Neuronal stem cell (in vitro differentiated cells): ENCODE measurements around the gene TMEM131L.

Experiments used
- DNase-seq: peaks from one replicate; pipeline ENCODE4 v3.0.0-alpha.2; 2013; ENCODE audit warnings: low spot score
- H2AFZ ChIP-seq: one replicate; pipeline ENCODE4 v1.6.1; 2013; ENCODE audit warnings: mild to moderate bottlenecking, low read length, inconsistent platforms
- H2AK5ac ChIP-seq: 2 replicates; pipeline ENCODE4 v1.6.1; 2013; ENCODE audit warnings: low read depth, mild to moderate bottlenecking, inconsistent platforms, low read length, moderate library complexity, mixed read lengths
- H2BK120ac ChIP-seq: 2 replicates; pipeline ENCODE4 v1.6.1; 2013; ENCODE audit warnings: low read depth, mild to moderate bottlenecking, inconsistent platforms, low read length, moderate library complexity, mixed read lengths
- H2BK12ac ChIP-seq: one replicate; pipeline ENCODE4 v1.6.1; 2013; ENCODE audit warnings: low read length, inconsistent platforms
- H2BK15ac ChIP-seq: 2 replicates; pipeline ENCODE4 v1.6.1; 2013; ENCODE audit warnings: mild to moderate bottlenecking, low read length, inconsistent platforms, mixed read lengths
- H2BK5ac ChIP-seq: one replicate; pipeline ENCODE4 v1.6.1; 2013; ENCODE audit warnings: inconsistent platforms, mild to moderate bottlenecking, low read length, moderate library complexity
- H3K14ac ChIP-seq: one replicate; pipeline ENCODE4 v1.6.1; 2013; ENCODE audit warnings: low read length, inconsistent platforms
- H3K18ac ChIP-seq: 2 replicates; pipeline ENCODE4 v1.6.1; 2013; ENCODE audit warnings: low read length, inconsistent platforms
- H3K23ac ChIP-seq: 2 replicates; pipeline ENCODE4 v1.6.1; 2013; ENCODE audit warnings: low read depth, mild to moderate bottlenecking, mixed read lengths, low read length, inconsistent platforms; ENCODE audit not compliant: poor library complexity
- H3K27ac ChIP-seq: replicated peaks from 3 replicates; pipeline ENCODE4 v1.5.1; 2013; ENCODE audit warnings: low read length, inconsistent platforms
- H3K27me3 ChIP-seq, 3 experiments: 2 replicates each; pipeline ENCODE4 v1.6.1; 2013; ENCODE audit warnings: low read length in 3 of 3, mild to moderate bottlenecking in 2 of 3, inconsistent platforms in 1 of 3, low read depth in 1 of 3, mixed read lengths in 1 of 3, moderate library complexity in 1 of 3; ENCODE audit not compliant: control insufficient read depth in 3 of 3, insufficient read depth in 3 of 3
- H3K36me3 ChIP-seq, 2 donors: replicated peaks in 1 of 2; 2 replicates each; pipeline ENCODE4 v1.6.1; 2013; ENCODE audit warnings: low read length in 2 of 2; ENCODE audit not compliant: control insufficient read depth in 2 of 2, insufficient read depth in 2 of 2
- H3K4ac ChIP-seq: 2 replicates; pipeline ENCODE4 v1.6.1; 2013; ENCODE audit warnings: inconsistent platforms, mild to moderate bottlenecking, low read length, moderate library complexity
- H3K4me1 ChIP-seq, 2 donors: 1 replicate in 1 of 2; 2 replicates in 1 of 2; pipeline ENCODE4 v1.6.1; 2013; ENCODE audit warnings: low read length in 2 of 2, low read depth in 1 of 2; ENCODE audit not compliant: control insufficient read depth in 2 of 2, insufficient read depth in 1 of 2
- H3K4me2 ChIP-seq: one replicate; pipeline ENCODE4 v1.6.1; 2013; ENCODE audit warnings: mild to moderate bottlenecking, low read length, inconsistent platforms; ENCODE audit not compliant: insufficient read depth, poor library complexity, severe bottlenecking
- H3K4me3 ChIP-seq, 2 donors: 2 replicates each; pipeline ENCODE4 v1.5.1; 2013; ENCODE audit warnings: low read length in 2 of 2, mild to moderate bottlenecking in 2 of 2, inconsistent platforms in 1 of 2, moderate library complexity in 1 of 2
- H3K79me1 ChIP-seq: one replicate; pipeline ENCODE4 v1.6.1; 2013; ENCODE audit warnings: low read depth, mild to moderate bottlenecking, inconsistent platforms, low read length, moderate library complexity
- H3K9ac ChIP-seq: one replicate; pipeline ENCODE4 v1.6.1; 2013; ENCODE audit warnings: mild to moderate bottlenecking, low read depth, low read length, inconsistent platforms; ENCODE audit not compliant: poor library complexity
- H3K9me3 ChIP-seq, 2 donors: replicated peaks in 1 of 2; 2 replicates each; pipeline versions ENCODE3 to v1.6.1; 2013; ENCODE audit warnings: low read length in 2 of 2, mild to moderate bottlenecking in 2 of 2, inconsistent platforms in 1 of 2, low read depth in 1 of 2, mixed read lengths in 1 of 2, moderate library complexity in 1 of 2; ENCODE audit not compliant: control insufficient read depth in 2 of 2, insufficient read depth in 1 of 2
- H4K8ac ChIP-seq: one replicate; pipeline ENCODE4 v1.6.1; 2013; ENCODE audit warnings: low read depth, mild to moderate bottlenecking, inconsistent platforms, low read length, moderate library complexity
- H4K91ac ChIP-seq: one replicate; pipeline ENCODE4 v1.6.1; 2013; ENCODE audit warnings: low read length, low read depth, mild to moderate bottlenecking, inconsistent platforms; ENCODE audit not compliant: poor library complexity
- WGBS, 2 donors: extraction: QIAGEN DNeasy Blood & Tissue Kit; methylation state at CpG; one replicate each; pipeline ENCODE4 v1.1.7; 2013; ENCODE audit warnings: missing lambda C conversion rate in 2 of 2, mixed read lengths in 1 of 2; ENCODE audit not compliant: insufficient read length in 2 of 2, insufficient replicate concordance in 1 of 2; ENCODE audit errors: extremely low coverage in 2 of 2; 5-methylcytosine and 5-hydroxymethylcytosine counted together

Gene TMEM131L

DNA sequence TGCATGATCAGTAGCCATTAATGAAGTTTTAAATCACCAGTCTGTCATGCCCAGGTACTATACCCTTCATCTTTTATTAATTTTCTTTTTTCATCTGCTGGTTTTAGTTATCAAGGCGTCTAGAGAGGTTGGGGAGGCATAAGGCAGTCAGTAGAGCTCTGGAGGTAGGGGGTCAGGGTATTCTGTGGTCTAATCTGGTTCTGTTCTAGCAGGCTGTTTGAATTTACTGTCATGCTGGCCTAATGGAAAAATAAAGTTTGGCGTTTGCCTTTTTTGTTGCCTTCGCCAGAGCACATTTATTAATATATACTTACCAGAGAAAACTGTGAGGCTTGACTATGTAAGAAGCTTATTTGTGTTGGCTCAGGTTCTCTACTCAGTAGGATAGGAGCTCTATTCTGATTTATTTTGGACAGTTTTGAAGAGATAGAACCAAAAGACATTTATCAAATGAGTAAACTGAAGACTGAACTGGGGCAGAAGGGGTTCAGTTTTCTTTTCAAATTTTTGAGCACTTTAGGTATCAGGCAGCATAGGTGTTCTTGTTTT lies 46.9 kb downstream of the TMEM131L start:
- Histone ChIP-seq H3K27me3 (no peaks in the 10 kb centered on the region), H2BK120ac (no peak overlapping the region), H2BK15ac (no peak overlapping the region), H3K27ac (no peak overlapping the region), H3K23ac (no peak overlapping the region), H2AFZ (no peak overlapping the region), H3K79me1 (no peaks in the 10 kb centered on the region), H2BK5ac (no peak overlapping the region), H3K9ac (no peak overlapping the region), H2AK5ac (no peak overlapping the region), H3K4ac (no peak overlapping the region), H3K9me3 (peaks cover 0 to 6% of the 10 kb centered on the region in 2 donors), H4K91ac (no peak overlapping the region), H3K4me2 (no peak overlapping the region), H3K4me3 (no peak overlapping the region), H4K8ac (no peak overlapping the region), H3K4me1 (peaks cover 0 to under 1% of the 10 kb centered on the region in 2 donors), H3K18ac (no peak overlapping the region), H3K14ac (no peak overlapping the region), H2BK12ac (no peak overlapping the region), H3K36me3 (peaks cover 0 to 8% of the 10 kb centered on the region in 2 donors)
- no peak for DNase-seq
- WGBS, 2 donors: no CpG with 5 or more reads among the region's 3 CpGs

GRCh38 chr4:153513596-153513995 lies 47.4 kb downstream of the TMEM131L start:
- Histone ChIP-seq H3K4ac (no peak overlapping the region), H3K27me3 (no peaks in the 10 kb centered on the region), H3K79me1 (no peaks in the 10 kb centered on the region), H3K4me3 (no peak overlapping the region), H3K18ac (no peak overlapping the region), H3K27ac (no peak overlapping the region), H2AK5ac (no peak overlapping the region), H2BK5ac (no peak overlapping the region), H3K9ac (no peak overlapping the region), H3K36me3 (peaks cover 0 to 8% of the 10 kb centered on the region in 2 donors), H3K14ac (no peak overlapping the region), H2AFZ (no peak overlapping the region), H2BK120ac (no peak overlapping the region), H3K23ac (no peak overlapping the region), H2BK12ac (no peak overlapping the region), H4K91ac (no peak overlapping the region), H3K9me3 (peaks cover 0 to 6% of the 10 kb centered on the region in 2 donors), H4K8ac (no peak overlapping the region), H3K4me1 (peaks cover 0 to 1% of the 10 kb centered on the region in 2 donors), H2BK15ac (no peak overlapping the region), H3K4me2 (no peak overlapping the region)
- DNase-seq: no peak
- no CpG with 5 or more reads among the region's 1 CpG for WGBS, 2 donors

DNA sequence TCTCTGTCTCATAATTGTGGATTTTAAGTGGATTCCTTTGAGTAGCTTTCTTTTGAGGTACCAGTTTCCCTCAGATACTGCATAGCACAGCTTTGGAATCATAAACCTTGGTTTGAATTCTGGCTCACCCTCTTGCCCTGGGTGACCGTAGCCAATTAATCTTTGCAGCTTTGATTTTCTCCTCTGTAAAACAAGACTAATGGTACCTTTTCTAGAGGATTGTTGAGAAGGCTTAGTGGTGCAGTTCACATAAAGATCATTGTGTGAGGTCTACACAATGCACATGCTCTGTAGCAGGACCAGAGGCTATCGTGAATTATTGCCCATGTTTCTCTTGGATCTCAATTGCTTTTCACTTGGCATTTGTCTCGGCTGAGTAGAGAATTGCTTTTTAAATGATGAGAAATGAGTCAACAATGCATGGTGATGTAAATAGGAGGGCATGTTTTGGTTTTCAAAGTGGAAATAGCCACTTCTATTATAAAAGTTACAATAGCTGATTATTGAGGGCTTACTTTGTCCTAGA lies 47.9 kb downstream of the TMEM131L start:
- Histone ChIP-seq H2BK15ac (no peak overlapping the region), H2AFZ (no peak overlapping the region), H3K4ac (no peak overlapping the region), H3K4me2 (no peak overlapping the region), H2BK120ac (no peak overlapping the region), H3K9me3 (peaks cover 0 to 6% of the 10 kb centered on the region in 2 donors), H3K79me1 (no peaks in the 10 kb centered on the region), H3K18ac (no peak overlapping the region), H3K27ac (no peak overlapping the region), H2BK12ac (no peak overlapping the region), H2BK5ac (no peak overlapping the region), H3K4me1 (peaks cover 0 to 1% of the 10 kb centered on the region in 2 donors), H4K91ac (no peak overlapping the region), H4K8ac (no peak overlapping the region), H3K36me3 (peaks cover 0 to 8% of the 10 kb centered on the region in 2 donors), H3K4me3 (no peak overlapping the region), H3K23ac (no peak overlapping the region), H3K9ac (no peak overlapping the region), H3K27me3 (no peaks in the 10 kb centered on the region), H3K14ac (no peak overlapping the region), H2AK5ac (no peak overlapping the region)
- no CpG with 5 or more reads among the region's 3 CpGs for WGBS, 2 donors
- DNase-seq: no peak

DNA sequence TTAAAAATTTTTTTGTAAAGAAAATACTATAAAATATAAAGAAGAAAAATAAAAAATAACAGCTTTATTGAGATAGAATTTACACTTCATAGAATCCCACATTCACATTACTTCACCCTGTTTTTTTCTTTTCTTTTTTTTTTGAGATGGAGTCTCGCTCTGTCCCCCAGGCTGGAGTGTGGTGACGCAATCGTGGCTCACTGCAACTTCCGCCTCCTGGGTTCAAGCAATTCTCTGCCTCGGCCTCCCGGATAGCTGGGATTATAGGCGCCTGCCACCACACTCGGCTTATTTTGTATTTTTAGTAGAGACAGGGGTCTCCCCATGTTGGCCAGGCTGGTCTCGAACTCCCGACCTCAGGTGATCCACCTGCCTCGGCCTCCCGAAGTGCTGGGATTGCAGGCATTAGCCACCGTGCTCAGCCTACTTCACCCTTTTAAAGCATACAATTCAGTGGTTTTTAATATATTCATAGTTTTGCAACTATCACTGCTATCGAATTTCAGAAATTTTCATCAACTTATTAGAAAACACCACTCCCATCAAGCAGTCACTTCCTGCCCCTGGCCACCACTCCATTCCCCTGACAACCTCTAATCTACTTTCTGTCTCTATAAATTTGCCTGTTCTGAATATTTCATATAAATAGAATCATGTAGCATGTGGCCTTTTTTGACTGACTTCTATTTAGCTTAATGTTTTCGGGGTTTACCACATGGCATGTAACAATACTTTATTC lies 48.7 kb downstream of the TMEM131L start:
- WGBS, 2 donors: no CpG with 5 or more reads among the region's 15 CpGs

More for the DNA sequence above, 48.7 kb downstream of the TMEM131L start:
- H2AFZ ChIP-seq: no peak overlapping the region
- no peak overlapping the region for H3K9ac ChIP-seq
- no peak overlapping the region for H3K23ac ChIP-seq
- H2BK5ac ChIP-seq: no peak overlapping the region
- H2BK120ac ChIP-seq: no peak overlapping the region
- no peak overlapping the region for H2AK5ac ChIP-seq
- H3K4me1 ChIP-seq: peaks cover 0 to 1% of the 10 kb centered on the region in 2 donors
- no peak overlapping the region for H2BK15ac ChIP-seq
- H3K36me3 ChIP-seq: peaks cover 0 to 8% of the 10 kb centered on the region in 2 donors
- no peaks in the 10 kb centered on the region for H3K27me3 ChIP-seq
- no peak for DNase-seq
- H2BK12ac ChIP-seq: no peak overlapping the region
- no peak overlapping the region for H3K27ac ChIP-seq
- no peak overlapping the region for H3K18ac ChIP-seq
- H4K8ac ChIP-seq: no peak overlapping the region
- H3K4me3 ChIP-seq: no peak overlapping the region
- H4K91ac ChIP-seq: no peak overlapping the region
- no peak overlapping the region for H3K4ac ChIP-seq
- no peak overlapping the region for H3K4me2 ChIP-seq
- no peaks in the 10 kb centered on the region for H3K79me1 ChIP-seq
- H3K9me3 ChIP-seq: peaks cover 0 to 6% of the 10 kb centered on the region in 2 donors
- no peak overlapping the region for H3K14ac ChIP-seq
